GM23338 (cell line): ENCODE data around the gene YWHAH. TPM values are rescaled to one million over a fixed set of nuclear protein-coding genes. Genes with fewer than 3 reads are reported as not detected.

Source experiments
- ATAC-seq: fragments of 200-7000 bp; cut with Tn5 transposase; 3 replicates; pipeline ENCODE4 v1.9.1; 2020
- DNase-seq: peaks from one replicate; pipeline ENCODE4 v3.0.0-alpha.2; 2015; ENCODE audit warnings: low spot score
- H2AFZ ChIP-seq: fragments of 200-600 bp; sonication (generic); 2 replicates; pipeline ENCODE4 v1.8.0; 2016; ENCODE audit warnings: antibody characterized with exemption, mild to moderate bottlenecking, moderate library complexity
- H3F3A ChIP-seq: fragments of 200-600 bp; sonication (generic); replicated peaks from 2 replicates; pipeline ENCODE4 v1.8.0; 2017; ENCODE audit warnings: antibody characterized with exemption, mixed run types, low read depth
- H3K27ac ChIP-seq: fragments of 200-600 bp; sonication (generic); 2 replicates; pipeline ENCODE4 v1.6.1; 2016; ENCODE audit warnings: low read depth
- H3K27me3 ChIP-seq: fragments of 200-600 bp; sonication (generic); 2 replicates; pipeline ENCODE4 v1.8.0; 2016; ENCODE audit warnings: mild to moderate bottlenecking, mixed run types, moderate library complexity; ENCODE audit not compliant: insufficient read depth
- H3K36me3 ChIP-seq: fragments of 200-600 bp; sonication (generic); 2 replicates; pipeline ENCODE4 v1.8.0; 2016; ENCODE audit warnings: mild to moderate bottlenecking; ENCODE audit not compliant: insufficient read depth
- H3K4me1 ChIP-seq: fragments of 200-600 bp; sonication (generic); 2 replicates; pipeline ENCODE4 v1.8.0; 2016; ENCODE audit warnings: mild to moderate bottlenecking, moderate library complexity; ENCODE audit not compliant: insufficient read depth
- H3K4me2 ChIP-seq: fragments of 200-600 bp; sonication (generic); 2 replicates; pipeline ENCODE4 v1.7.1; 2017; ENCODE audit warnings: mixed run types
- H3K4me3 ChIP-seq: fragments of 200-600 bp; sonication (generic); 2 replicates; pipeline ENCODE4 v1.6.1; 2016; ENCODE audit warnings: mixed run types
- H3K79me2 ChIP-seq: fragments of 200-600 bp; sonication (generic); replicated peaks from 2 replicates; pipeline ENCODE4 v1.8.0; 2017; ENCODE audit warnings: mild to moderate bottlenecking; ENCODE audit not compliant: insufficient read depth
- H3K9me2 ChIP-seq: fragments of 200-600 bp; sonication (generic); 2 replicates; pipeline ENCODE4 v1.8.0; 2017; ENCODE audit not compliant: insufficient read depth
- H4K20me1 ChIP-seq: fragments of 200-600 bp; sonication (generic); replicated peaks from 2 replicates; pipeline ENCODE4 v1.8.0; 2017; ENCODE audit warnings: mild to moderate bottlenecking; ENCODE audit not compliant: insufficient read depth
- H3K27ac Mint-ChIP-seq: 2 replicates; pipeline ENCODE4 v1.8.0; 2020; ENCODE audit warnings: inconsistent platforms, mild to moderate bottlenecking, moderate library complexity, mixed read lengths
- H3K27me3 Mint-ChIP-seq: 3 replicates; pipeline ENCODE4 v1.8.0; 2022; ENCODE audit warnings: low read depth, mild to moderate bottlenecking, moderate library complexity, mixed read lengths, inconsistent platforms; ENCODE audit not compliant: insufficient read depth, poor library complexity
- H3K36me3 Mint-ChIP-seq: 3 replicates; pipeline ENCODE4 v1.8.0; 2021; ENCODE audit warnings: low read depth, mild to moderate bottlenecking, inconsistent platforms, moderate library complexity, mixed read lengths
- H3K4me1 Mint-ChIP-seq: 3 replicates; pipeline ENCODE4 v1.8.0; 2020; ENCODE audit warnings: mild to moderate bottlenecking, inconsistent platforms, mixed read lengths
- H3K4me3 Mint-ChIP-seq: 3 replicates; pipeline ENCODE4 v1.8.0; 2021; ENCODE audit warnings: moderate library complexity, mild to moderate bottlenecking, inconsistent platforms, mixed read lengths
- H3K9me3 Mint-ChIP-seq: 3 replicates; pipeline ENCODE4 v1.8.0; 2020; ENCODE audit warnings: moderate library complexity, mild to moderate bottlenecking, inconsistent platforms, mixed read lengths
- CREB1 ChIP-seq: fragments of 250-450 bp; sonication (Bioruptor Pico); IDR thresholded peaks from 2 replicates; pipeline ENCODE4 v1.5.0; 2020; ENCODE audit warnings: low read depth, mild to moderate bottlenecking, moderate library complexity
- EZH2phosphoT487 ChIP-seq: fragments of 200-600 bp; sonication (generic); IDR thresholded peaks from one replicate; pipeline ENCODE4 v1.8.1; 2018; ENCODE audit warnings: antibody characterized with exemption; ENCODE audit not compliant: unreplicated experiment
- POLR2AphosphoS5 ChIP-seq: IDR thresholded peaks from 2 replicates; pipeline ENCODE4 v1.6.1; 2016; ENCODE audit warnings: antibody characterized with exemption, low read depth
- STAT1 ChIP-seq: IDR thresholded peaks from one replicate; pipeline ENCODE4 v1.6.1; 2016; ENCODE audit warnings: antibody characterized with exemption; ENCODE audit not compliant: unreplicated experiment
- ZNF331 ChIP-seq: fragments of 250-450 bp; sonication (Bioruptor Pico); IDR thresholded peaks from 2 replicates; pipeline ENCODE4 v1.5.0; 2020; ENCODE audit warnings: low read depth, mild to moderate bottlenecking, moderate library complexity
- polyA plus RNA-seq: library from polyadenylated mRNA; unstranded; fragments of >200 nt; fragmentation: Nextera tagmentation; extraction: Ambion mirVana; gene quantifications from 2 replicates; pipeline ENCODE4 v1.2.1, GENCODE V29; 2016
- total RNA-seq: library from RNA; depleted of rRNA; stranded (reverse); fragments of >200 nt; shearing (Covaris generic); gene quantifications from 2 replicates; pipeline ENCODE4 v1.2.3, GENCODE V29; 2014
- TF ChIP-seq, protein P1 (sequence below), 2 experiments: fragments of 200-600 bp in 1 of 2; sonication (generic) in 1 of 2; conservative IDR thresholded peaks; 2 replicates each; pipeline versions ENCODE4 v1.5.1 to v1.6.1; 2016 to 2017; ENCODE audit warnings: antibody characterized with exemption in 2 of 2, low read depth in 2 of 2, mild to moderate bottlenecking in 2 of 2, moderate library complexity in 1 of 2
- TF ChIP-seq, protein P2 (sequence below): IDR thresholded peaks from one replicate; pipeline ENCODE4 v1.6.1; 2018; ENCODE audit warnings: antibody characterized with exemption; ENCODE audit not compliant: unreplicated experiment

The YWHAH gene
- total and polyA plus RNA-seq, 2 experiments from 2014 or later: 277 to 283 TPM

GRCh38 chr22:31998784-31999385 lies 54.5 kb downstream of the YWHAH start:
- H3K27ac ChIP-seq: no peak overlapping the region
- no peaks in the 10 kb centered on the region for H3K27me3 ChIP-seq
- TF ChIP-seq, protein P1, sequence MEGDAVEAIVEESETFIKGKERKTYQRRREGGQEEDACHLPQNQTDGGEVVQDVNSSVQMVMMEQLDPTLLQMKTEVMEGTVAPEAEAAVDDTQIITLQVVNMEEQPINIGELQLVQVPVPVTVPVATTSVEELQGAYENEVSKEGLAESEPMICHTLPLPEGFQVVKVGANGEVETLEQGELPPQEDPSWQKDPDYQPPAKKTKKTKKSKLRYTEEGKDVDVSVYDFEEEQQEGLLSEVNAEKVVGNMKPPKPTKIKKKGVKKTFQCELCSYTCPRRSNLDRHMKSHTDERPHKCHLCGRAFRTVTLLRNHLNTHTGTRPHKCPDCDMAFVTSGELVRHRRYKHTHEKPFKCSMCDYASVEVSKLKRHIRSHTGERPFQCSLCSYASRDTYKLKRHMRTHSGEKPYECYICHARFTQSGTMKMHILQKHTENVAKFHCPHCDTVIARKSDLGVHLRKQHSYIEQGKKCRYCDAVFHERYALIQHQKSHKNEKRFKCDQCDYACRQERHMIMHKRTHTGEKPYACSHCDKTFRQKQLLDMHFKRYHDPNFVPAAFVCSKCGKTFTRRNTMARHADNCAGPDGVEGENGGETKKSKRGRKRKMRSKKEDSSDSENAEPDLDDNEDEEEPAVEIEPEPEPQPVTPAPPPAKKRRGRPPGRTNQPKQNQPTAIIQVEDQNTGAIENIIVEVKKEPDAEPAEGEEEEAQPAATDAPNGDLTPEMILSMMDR (conservative IDR thresholded peaks at IDR 0.05; ENCODE audit: low read depth in 2 of 2): no peak
- TF ChIP-seq, protein P2, sequence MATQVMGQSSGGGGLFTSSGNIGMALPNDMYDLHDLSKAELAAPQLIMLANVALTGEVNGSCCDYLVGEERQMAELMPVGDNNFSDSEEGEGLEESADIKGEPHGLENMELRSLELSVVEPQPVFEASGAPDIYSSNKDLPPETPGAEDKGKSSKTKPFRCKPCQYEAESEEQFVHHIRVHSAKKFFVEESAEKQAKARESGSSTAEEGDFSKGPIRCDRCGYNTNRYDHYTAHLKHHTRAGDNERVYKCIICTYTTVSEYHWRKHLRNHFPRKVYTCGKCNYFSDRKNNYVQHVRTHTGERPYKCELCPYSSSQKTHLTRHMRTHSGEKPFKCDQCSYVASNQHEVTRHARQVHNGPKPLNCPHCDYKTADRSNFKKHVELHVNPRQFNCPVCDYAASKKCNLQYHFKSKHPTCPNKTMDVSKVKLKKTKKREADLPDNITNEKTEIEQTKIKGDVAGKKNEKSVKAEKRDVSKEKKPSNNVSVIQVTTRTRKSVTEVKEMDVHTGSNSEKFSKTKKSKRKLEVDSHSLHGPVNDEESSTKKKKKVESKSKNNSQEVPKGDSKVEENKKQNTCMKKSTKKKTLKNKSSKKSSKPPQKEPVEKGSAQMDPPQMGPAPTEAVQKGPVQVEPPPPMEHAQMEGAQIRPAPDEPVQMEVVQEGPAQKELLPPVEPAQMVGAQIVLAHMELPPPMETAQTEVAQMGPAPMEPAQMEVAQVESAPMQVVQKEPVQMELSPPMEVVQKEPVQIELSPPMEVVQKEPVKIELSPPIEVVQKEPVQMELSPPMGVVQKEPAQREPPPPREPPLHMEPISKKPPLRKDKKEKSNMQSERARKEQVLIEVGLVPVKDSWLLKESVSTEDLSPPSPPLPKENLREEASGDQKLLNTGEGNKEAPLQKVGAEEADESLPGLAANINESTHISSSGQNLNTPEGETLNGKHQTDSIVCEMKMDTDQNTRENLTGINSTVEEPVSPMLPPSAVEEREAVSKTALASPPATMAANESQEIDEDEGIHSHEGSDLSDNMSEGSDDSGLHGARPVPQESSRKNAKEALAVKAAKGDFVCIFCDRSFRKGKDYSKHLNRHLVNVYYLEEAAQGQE: no peak
- H3K36me3 Mint-ChIP-seq: no peaks in the 10 kb centered on the region
- no peaks in the 10 kb centered on the region for H3K36me3 ChIP-seq
- no peaks in the 10 kb centered on the region for H3K9me3 Mint-ChIP-seq
- ATAC-seq (no peak), DNase-seq (no peak)
- no peaks in the 10 kb centered on the region for H3F3A ChIP-seq
- no peaks in the 10 kb centered on the region for H3K79me2 ChIP-seq
- H3K4me3 ChIP-seq: no peak overlapping the region
- 0 out of 2 replicates have a peak, but pooled peaks cover 9% of the 10 kb centered on the region for H3K9me2 ChIP-seq
- H3K27me3 Mint-ChIP-seq: peaks cover 7% of the 10 kb centered on the region
- no peaks in the 10 kb centered on the region for H3K4me1 ChIP-seq
- H4K20me1 ChIP-seq: no peaks in the 10 kb centered on the region; the same call in 1 of the 2 replicates
- H2AFZ ChIP-seq: no peak overlapping the region
- H3K4me2 ChIP-seq: no peak overlapping the region
- H3K4me3 Mint-ChIP-seq: no peak overlapping the region
- H3K27ac Mint-ChIP-seq: no peak overlapping the region
- no peaks in the 10 kb centered on the region for H3K4me1 Mint-ChIP-seq

DNA sequence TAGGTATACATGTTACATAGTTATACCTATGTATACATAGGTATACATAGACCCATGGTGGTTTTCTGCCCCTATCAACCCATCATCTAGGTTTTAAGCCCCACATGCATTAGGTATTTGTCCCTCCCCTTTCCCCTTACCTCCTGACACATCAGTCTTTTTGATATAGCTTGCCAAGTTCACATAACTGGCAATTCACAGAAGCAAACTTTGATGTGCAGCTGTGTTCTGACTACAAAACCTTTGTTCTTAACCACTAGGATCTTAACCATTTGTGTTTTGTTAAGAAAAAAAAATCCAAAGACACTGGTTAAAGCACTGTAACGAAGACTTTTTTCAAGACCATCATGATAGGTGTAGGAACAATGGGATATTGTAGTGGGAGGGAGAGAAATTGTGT lies 55.8 kb downstream of the YWHAH start:
- no peak overlapping the region for H3K27ac Mint-ChIP-seq
- H3K36me3 ChIP-seq: no peaks in the 10 kb centered on the region
- no peaks in the 10 kb centered on the region for H3K4me1 ChIP-seq
- H3K9me3 Mint-ChIP-seq: no peaks in the 10 kb centered on the region
- no peaks in the 10 kb centered on the region for H4K20me1 ChIP-seq
- no peaks in the 10 kb centered on the region for H3K27me3 ChIP-seq
- peaks cover 7% of the 10 kb centered on the region for H3K27me3 Mint-ChIP-seq
- no peaks in the 10 kb centered on the region for H3F3A ChIP-seq
- no peaks in the 10 kb centered on the region for H3K4me1 Mint-ChIP-seq
- ATAC-seq (no peak), DNase-seq (no peak)
- no peak overlapping the region for H3K4me3 ChIP-seq
- no peak overlapping the region for H2AFZ ChIP-seq
- no peaks in the 10 kb centered on the region for H3K36me3 Mint-ChIP-seq
- no peak overlapping the region for H3K4me2 ChIP-seq
- no peak overlapping the region for H3K4me3 Mint-ChIP-seq
- no peaks in the 10 kb centered on the region for H3K9me2 ChIP-seq
- no peak overlapping the region for H3K27ac ChIP-seq
- no peaks in the 10 kb centered on the region for H3K79me2 ChIP-seq
- TF ChIP-seq POLR2AphosphoS5 (no peak), EZH2phosphoT487 (no peak), STAT1 (no peak), CREB1 (CRISPR knock-in tag) (no peak), ZNF331 (no peak)
- TF ChIP-seq, protein P2: no peak
